Measurements from ENCODE around the gene LCE4A.
"Not testable (repeated sequence)": the region's sequence is repeated elsewhere in the genome, so short reads cannot be mapped to it uniquely, and the experiment has no call there.

The LCE4A gene, protein sequence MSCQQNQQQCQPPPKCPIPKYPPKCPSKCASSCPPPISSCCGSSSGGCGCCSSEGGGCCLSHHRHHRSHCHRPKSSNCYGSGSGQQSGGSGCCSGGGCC

DNA sequence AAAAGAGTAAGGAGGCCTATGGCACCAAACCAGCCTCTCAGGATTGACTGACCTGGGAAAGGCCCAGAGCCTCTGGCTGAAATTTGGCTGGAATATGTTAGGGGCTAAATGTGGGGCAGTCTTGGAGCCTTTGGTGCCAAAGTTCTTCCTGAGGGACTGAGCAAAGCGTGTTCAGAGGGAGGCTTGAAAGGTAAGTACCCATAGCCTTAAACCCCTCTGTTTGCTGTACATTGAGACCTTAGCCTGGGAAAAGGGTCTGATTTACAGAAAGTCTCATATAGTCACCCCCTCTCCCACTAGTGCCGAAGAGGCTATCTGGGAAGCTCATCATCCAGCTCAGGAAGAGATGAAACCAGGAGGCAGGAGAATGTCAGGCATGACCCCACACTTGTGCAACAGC is at the start of gene LCE4A:
Gene LCE4A, plus strand, starts transcription at position 301 of the 400 bp plus-strand sequence. CDS start 916 bp downstream, outside the sequence.
- Histone ChIP-seq H3K79me2 (ENCODE audit: insufficient read depth, low read length) (no peaks in the 10 kb centered on the region), H3K9ac (ENCODE audit: low read depth, low read length) (no peak within 1 kb of the TSS), H3K27me3 (ENCODE audit: insufficient read depth, low read length, poor library complexity) (peaks cover 15% of the 10 kb centered on the region), H3K4me3 (ENCODE audit: low read depth in 1 of 2, low read length in 2 of 2) (no peak within 1 kb of the TSS), H3K4me1 (ENCODE audit: insufficient read depth, low read length) (no peaks in the 10 kb centered on the region), H3K36me3 (ENCODE audit: insufficient read depth, low read length) (no peaks in the 10 kb centered on the region), H3K4me2 (ENCODE audit: insufficient read depth, low read length) (no peak within 1 kb of the TSS), H2AFZ (ENCODE audit: low read depth, low read length) (no peak within 1 kb of the TSS), H4K20me1 (ENCODE audit: insufficient read depth, low read length) (0 out of 2 replicates have a peak, but pooled peaks cover 4% of the 10 kb centered on the region), H3K27ac (ENCODE audit: low read length) (no peak within 1 kb of the TSS), H3K9me3 (ENCODE audit: insufficient read depth, low read length, severe bottlenecking) (no peaks in the 10 kb centered on the region)
- TF ChIP-seq, protein P1, sequence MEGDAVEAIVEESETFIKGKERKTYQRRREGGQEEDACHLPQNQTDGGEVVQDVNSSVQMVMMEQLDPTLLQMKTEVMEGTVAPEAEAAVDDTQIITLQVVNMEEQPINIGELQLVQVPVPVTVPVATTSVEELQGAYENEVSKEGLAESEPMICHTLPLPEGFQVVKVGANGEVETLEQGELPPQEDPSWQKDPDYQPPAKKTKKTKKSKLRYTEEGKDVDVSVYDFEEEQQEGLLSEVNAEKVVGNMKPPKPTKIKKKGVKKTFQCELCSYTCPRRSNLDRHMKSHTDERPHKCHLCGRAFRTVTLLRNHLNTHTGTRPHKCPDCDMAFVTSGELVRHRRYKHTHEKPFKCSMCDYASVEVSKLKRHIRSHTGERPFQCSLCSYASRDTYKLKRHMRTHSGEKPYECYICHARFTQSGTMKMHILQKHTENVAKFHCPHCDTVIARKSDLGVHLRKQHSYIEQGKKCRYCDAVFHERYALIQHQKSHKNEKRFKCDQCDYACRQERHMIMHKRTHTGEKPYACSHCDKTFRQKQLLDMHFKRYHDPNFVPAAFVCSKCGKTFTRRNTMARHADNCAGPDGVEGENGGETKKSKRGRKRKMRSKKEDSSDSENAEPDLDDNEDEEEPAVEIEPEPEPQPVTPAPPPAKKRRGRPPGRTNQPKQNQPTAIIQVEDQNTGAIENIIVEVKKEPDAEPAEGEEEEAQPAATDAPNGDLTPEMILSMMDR (IDR thresholded peaks at IDR 0.05; ENCODE audit: borderline replicate concordance, extremely low read depth, low read length, poor library complexity, severe bottlenecking), result no peak
- TF ChIP-seq EZH2 (IDR thresholded peaks at IDR 0.05; ENCODE audit: borderline replicate concordance, low read depth, low read length, severe bottlenecking), result no peak
- ATAC-seq (ENCODE audit: insufficient read depth, low read depth) (no peak), DNase-seq (no peak)

DNA sequence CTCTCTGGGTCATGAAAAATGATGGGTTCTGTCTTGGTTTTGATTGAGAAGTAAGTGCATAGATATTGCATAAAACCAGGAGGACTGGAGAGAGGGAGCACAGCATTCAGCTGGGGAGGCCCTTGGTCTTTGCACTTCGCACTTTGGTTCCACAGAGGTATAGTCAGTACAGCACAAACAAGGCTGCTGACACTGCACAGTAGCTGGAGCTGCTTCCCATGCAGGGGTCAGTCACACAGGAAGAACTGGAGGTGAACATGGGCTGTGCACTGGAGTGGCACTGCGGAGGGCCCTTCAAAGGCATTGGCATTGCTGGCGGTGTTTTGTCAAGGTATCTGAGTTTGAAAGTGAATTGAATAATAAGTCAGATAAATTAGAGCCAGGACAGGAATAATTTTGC is 49.3 kb upstream of the LCE4A start:
- Histone ChIP-seq H3K27me3 (ENCODE audit: insufficient read depth, low read length, poor library complexity) (peaks cover 13% of the 10 kb centered on the region), H2AFZ (ENCODE audit: low read depth, low read length) (no peak overlapping the region), H3K4me1 (ENCODE audit: insufficient read depth, low read length) (no peaks in the 10 kb centered on the region), H3K4me3 (ENCODE audit: low read depth in 1 of 2, low read length in 2 of 2) (no peak overlapping the region), H3K36me3 (ENCODE audit: insufficient read depth, low read length) (no peaks in the 10 kb centered on the region), H3K9me3 (ENCODE audit: insufficient read depth, low read length, severe bottlenecking) (no peaks in the 10 kb centered on the region), H3K79me2 (ENCODE audit: insufficient read depth, low read length) (no peaks in the 10 kb centered on the region), H3K27ac (ENCODE audit: low read length) (no peak overlapping the region), H3K9ac (ENCODE audit: low read depth, low read length) (no peak overlapping the region), H4K20me1 (ENCODE audit: insufficient read depth, low read length) (no peaks in the 10 kb centered on the region), H3K4me2 (ENCODE audit: insufficient read depth, low read length) (no peak overlapping the region)
- TF ChIP-seq, protein P1 (IDR thresholded peaks at IDR 0.05; ENCODE audit: borderline replicate concordance, extremely low read depth, low read length, poor library complexity, severe bottlenecking), result no peak
- no peak for TF ChIP-seq EZH2 (IDR thresholded peaks at IDR 0.05; ENCODE audit: borderline replicate concordance, low read depth, low read length, severe bottlenecking)
- ATAC-seq (ENCODE audit: insufficient read depth, low read depth), result no peak
- no peak for DNase-seq

DNA sequence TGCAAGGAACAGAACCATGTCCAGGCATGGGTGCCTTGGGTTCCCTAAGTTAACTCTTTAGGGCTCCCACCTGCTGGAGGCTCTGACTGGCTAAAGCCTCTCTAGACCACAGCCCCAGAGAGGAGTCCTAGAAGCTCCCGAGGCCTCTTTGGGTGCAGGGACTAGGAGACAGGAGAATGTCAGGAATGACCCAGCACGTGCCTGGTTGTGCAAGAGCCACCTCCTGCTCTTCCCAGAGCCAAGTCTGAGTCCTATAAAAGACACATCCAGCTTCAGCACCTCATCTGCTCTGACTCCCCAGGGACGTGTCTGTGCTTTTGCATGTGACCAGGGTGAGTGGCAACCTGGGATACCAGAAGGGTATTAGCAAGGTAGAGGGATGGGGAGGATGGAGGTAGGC is 44.9 kb upstream of the LCE4A start, which contains the start of gene LCE2D:
Gene LCE2D, plus strand, starts transcription at position 283 of the 400 bp plus-strand sequence. CDS start 726 bp downstream, outside the sequence.
- ATAC-seq (ENCODE audit: insufficient read depth, low read depth) (no peak), DNase-seq (no peak)
- no peaks in the 10 kb centered on the region for H4K20me1 ChIP-seq (ENCODE audit: insufficient read depth, low read length)
- no peaks in the 10 kb centered on the region for H3K9me3 ChIP-seq (ENCODE audit: insufficient read depth, low read length, severe bottlenecking)
- no peak within 1 kb of the TSS for H3K4me2 ChIP-seq (ENCODE audit: insufficient read depth, low read length)
- peaks cover 9% of the 10 kb centered on the region for H3K27me3 ChIP-seq (ENCODE audit: insufficient read depth, low read length, poor library complexity)
- TF ChIP-seq EZH2 (IDR thresholded peaks at IDR 0.05; ENCODE audit: borderline replicate concordance, low read depth, low read length, severe bottlenecking), result no peak
- no peaks in the 10 kb centered on the region for H3K79me2 ChIP-seq (ENCODE audit: insufficient read depth, low read length)
- H3K9ac ChIP-seq (ENCODE audit: low read depth, low read length), result no peak within 1 kb of the TSS
- H3K4me3 ChIP-seq (ENCODE audit: low read depth in 1 of 2, low read length in 2 of 2), result no peak within 1 kb of the TSS
- no peaks in the 10 kb centered on the region for H3K36me3 ChIP-seq (ENCODE audit: insufficient read depth, low read length)
- H3K27ac ChIP-seq (ENCODE audit: low read length), result no peak within 1 kb of the TSS
- no peaks in the 10 kb centered on the region for H3K4me1 ChIP-seq (ENCODE audit: insufficient read depth, low read length)
- no peak within 1 kb of the TSS for H2AFZ ChIP-seq (ENCODE audit: low read depth, low read length)

DNA sequence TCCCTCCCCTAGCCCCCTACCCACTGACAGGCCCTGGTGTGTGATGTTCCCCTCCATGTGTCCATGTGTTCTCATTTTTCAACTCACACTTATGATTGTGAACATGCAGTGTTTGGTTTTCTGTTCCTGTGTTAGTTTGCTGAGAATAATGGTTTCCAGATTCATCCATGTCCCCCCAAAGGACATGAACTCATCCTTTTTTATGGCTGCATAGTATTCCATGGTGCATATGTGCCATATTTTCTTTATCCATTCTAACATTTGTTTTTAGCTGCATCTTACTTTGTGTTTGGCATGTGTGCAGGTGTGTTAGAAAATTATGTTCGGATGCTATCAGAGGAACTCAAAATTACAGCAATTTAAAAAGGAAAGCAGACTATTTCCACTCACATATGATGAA is 41.8 kb upstream of the LCE4A start:
- not testable (repeated sequence) for H3K27me3 ChIP-seq (ENCODE audit: insufficient read depth, low read length, poor library complexity); H3K27ac ChIP-seq (ENCODE audit: low read length); H4K20me1 ChIP-seq (ENCODE audit: insufficient read depth, low read length); H2AFZ ChIP-seq (ENCODE audit: low read depth, low read length); DNase-seq; H3K9ac ChIP-seq (ENCODE audit: low read depth, low read length); ATAC-seq (ENCODE audit: insufficient read depth, low read depth); H3K9me3 ChIP-seq (ENCODE audit: insufficient read depth, low read length, severe bottlenecking); H3K79me2 ChIP-seq (ENCODE audit: insufficient read depth, low read length); H3K4me1 ChIP-seq (ENCODE audit: insufficient read depth, low read length); H3K4me2 ChIP-seq (ENCODE audit: insufficient read depth, low read length); H3K36me3 ChIP-seq (ENCODE audit: insufficient read depth, low read length); H3K4me3 ChIP-seq (ENCODE audit: low read depth in 1 of 2, low read length in 2 of 2)

All from DND-41 (cell line).